Stimulated activated CD4-positive, alpha-beta T cell treated with anti-CD3 and anti-CD28 coated beads, Interleukin-12 subunit alpha, Interleukin-12 subunit beta, amount 100 ng/mL, for 4 hours (primary cell): ENCODE measurements around the gene TRPM3.

ENCODE experiments used
- DNase-seq: peaks from one replicate; pipeline ENCODE4 v3.0.0-alpha.2; 2020

TRPM3 gene

DNA sequence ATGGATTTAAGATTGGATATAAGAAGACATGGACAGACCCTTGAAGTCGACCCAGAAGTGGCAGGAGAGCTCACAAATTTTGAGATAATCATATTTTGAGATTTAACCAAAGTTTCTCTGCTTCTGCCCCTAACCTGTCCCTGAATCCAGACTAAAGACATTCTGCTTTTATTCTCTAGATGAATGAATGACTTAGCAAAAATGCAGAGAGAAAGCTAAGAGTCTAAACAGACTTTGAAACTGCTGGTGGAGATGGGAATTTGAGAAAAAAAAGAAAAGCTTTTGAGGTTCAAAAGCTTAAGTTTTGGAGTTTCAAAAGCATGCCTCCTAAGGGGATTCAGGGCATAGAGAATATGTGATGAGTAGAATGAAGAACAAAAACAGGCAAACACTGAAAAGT is 621.8 kb downstream of the TRPM3 start:
- no peak for DNase-seq

DNA sequence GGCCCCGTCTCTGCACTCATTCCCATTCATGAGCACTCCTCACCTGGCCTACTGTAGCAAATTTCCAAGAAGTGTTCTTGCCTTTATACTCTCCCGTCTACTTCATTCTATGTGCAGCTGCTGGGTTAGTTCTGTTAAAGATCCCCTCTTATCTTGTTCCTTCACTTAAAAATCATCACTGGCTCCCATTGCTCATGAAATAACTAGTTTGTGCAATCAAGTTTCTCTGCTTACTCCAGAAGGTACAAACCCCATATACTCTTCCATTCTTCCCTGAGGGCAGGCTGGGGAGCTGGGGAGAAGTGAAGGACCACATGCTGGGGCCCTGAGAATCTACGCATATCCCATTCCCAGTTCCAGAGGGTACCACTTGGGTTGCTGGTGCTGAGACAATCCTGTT is 622.6 kb downstream of the TRPM3 start:
- no peak for DNase-seq

DNA sequence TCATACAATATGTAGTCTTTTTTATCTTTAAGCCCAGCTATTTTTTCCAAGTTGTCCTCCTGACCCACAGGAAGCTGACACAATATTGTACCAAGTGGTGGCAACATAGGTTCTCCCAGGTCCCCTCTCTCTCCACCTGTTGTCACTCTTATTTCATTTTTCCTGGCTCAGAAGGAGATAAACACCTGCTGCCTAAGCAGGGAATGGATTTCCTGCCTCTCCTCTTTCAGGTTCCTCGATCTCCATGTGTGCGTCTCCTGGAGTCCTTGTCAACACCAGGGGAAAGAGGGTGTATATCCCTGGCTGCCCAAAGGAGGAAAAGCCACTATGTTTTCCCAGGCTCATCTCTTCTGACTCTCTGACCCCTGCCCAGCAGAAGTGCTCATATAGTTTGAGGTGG is 625.2 kb downstream of the TRPM3 start:
- no peak for DNase-seq

DNA sequence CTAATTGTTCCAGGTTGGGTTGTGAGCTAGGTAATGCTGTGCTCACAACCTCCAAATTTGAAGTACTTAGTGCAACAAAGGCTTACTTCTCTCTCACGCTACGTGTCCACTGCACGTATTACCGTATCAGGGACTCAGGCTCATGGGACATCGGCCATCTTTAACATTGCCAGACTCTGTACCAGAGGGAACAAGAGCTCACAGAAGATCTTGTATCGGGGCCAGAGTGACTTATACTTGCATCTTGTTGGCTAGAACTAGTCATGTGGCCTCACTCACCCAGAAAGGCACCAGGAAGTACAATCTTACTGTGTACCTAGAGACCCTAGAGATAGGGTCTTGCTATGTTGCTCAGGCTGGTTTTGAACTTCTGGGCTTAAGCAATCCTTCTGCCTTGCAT is 625.9 kb downstream of the TRPM3 start:
- DNase-seq: no peak

DNA sequence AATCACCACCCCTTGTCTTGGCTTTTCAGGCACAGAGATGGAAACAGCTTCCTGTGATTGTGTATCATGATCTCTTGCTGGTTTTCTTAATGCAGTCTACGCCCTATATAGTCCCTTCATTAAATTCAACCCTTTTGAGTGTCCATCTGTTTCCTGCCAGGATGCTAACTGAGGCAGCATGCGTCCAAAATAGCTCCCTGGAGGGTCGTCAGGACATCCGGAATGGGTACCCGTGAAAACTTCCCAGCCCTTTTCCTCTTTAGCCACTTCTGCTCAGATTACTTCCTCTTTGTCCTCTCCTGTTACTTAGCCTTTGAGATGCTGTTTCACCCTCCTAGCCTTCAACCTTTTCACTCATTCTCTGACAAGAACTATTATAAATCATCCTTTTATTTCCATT is 627.2 kb downstream of the TRPM3 start:
- no peak for DNase-seq

DNA sequence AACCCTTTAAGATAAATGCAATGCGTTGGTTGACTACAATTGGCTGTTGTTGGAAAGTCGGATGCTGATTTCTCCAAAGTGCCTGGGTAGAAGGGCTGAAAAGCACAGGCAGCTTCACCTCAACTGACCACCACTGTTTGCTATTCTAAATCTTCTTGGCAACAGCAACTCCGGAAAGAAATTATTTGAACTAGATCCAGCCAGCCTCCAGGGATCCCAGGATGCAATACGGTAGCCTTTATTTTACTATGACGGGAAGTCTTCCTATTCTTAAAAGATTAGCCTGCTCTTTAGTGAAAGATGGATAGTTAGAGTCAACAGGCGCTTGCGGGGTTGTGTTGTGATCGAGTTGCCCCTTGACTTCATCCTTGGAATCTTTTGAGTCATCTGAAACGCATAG is 628.4 kb downstream of the TRPM3 start:
- DNase-seq: no peak

GRCh38 chr9:70492319-70492777 is 629.1 kb downstream of the TRPM3 start:
- no peak for DNase-seq

DNA sequence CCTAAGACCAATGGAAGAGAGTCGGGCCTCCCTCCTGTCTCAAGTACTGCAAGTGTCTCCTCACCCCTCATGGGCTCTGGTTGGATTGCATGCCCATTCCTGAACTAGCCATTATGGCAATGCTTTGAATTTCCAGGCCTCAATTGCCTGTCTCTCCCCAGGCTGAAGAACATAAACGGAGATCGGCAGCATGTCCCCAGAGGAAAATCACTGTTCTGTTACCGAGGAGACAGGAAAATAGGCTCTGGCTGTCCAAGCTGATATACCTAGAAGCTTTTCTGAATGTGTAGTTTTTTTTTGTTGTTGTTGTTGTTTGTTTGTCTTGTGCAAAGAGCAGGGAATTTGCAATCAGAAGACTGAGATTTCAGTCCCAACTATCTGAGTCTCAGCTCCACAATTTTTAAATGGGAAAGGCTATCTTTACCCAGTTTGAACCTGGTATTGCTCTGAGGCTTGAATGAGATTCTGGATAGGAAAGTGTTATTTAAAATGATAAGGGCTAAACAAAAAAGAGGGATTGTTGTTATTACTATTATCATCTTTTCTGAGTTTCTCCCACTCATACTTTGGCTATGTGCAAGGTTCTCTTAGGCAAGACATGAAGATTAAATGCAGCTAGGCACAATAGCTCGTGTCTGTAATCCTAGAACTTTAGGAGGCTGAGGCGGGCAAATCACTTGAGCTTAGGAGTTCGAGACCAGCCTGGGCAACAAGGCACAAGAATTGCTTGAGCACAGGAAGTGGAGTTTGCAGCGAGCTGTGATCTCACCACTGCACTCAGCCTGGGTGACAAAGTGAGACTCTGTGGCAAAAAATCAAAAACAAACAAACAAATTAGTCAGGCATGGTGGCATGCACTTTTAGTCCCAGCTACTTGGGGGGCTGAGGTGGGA is 629.7 kb downstream of the TRPM3 start:
- DNase-seq: no peak

DNA sequence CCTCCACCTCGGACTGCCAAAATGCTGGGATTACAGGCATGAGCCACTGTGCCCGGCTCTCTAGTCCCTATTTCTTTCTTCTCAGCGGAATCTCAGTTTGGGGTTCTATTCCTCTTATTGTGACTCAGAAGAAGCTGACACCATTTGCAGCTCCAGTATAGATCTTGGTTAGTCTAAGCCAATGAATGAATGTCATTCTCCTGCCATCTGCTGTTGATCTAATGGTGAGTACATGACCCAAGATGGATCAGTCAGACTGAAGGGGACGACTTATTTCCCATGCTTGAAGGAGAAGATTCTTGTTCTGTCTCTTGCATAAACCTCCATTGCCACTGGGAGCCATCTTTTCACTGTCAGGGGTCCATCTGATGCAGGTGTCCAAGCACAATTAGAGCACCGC is 630.9 kb downstream of the TRPM3 start:
- DNase-seq: no peak

DNA sequence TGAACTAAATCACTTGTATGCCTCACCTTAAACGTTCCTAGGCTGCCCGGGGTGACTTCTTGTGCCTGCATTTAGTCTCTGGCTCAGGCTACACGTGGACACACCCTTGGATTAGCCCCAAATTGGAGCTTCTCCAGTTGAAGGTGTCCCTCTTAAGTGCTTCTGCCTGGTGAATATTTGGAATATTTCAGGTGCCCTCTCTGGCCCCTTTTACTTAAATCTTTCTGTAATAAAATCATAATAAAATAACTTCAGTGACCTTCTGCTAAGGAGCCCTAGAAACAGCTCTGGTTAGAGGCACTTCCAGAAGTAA is 632.7 kb downstream of the TRPM3 start:
- no peak for DNase-seq

GRCh38 chr9:70488098-70488792 is 633.2 kb downstream of the TRPM3 start:
- no peak for DNase-seq

DNA sequence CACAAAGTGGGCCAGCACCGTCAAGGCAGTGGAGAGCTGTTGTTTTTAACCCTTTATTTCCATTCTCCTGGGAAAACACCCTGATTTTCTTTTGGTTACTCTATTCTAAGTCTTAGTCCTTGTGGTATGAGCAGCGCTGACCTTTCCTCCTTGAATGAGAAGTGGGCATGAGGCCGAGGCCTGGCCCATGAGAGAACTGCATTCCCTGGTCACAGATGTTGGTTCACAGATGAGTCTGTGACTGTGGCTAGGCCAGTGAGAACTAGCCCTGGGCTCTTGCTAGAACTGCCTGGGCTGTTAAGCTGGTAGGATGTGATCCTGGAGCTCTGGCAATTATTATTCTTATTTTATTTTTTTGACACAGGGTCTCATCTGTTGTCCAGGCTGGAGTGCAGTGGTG is 635.3 kb downstream of the TRPM3 start:
- DNase-seq: no peak

- no peak for DNase-seq
These were observed 636.1 kb downstream of the TRPM3 start for GRCh38 chr9:70485273-70485858.

DNA sequence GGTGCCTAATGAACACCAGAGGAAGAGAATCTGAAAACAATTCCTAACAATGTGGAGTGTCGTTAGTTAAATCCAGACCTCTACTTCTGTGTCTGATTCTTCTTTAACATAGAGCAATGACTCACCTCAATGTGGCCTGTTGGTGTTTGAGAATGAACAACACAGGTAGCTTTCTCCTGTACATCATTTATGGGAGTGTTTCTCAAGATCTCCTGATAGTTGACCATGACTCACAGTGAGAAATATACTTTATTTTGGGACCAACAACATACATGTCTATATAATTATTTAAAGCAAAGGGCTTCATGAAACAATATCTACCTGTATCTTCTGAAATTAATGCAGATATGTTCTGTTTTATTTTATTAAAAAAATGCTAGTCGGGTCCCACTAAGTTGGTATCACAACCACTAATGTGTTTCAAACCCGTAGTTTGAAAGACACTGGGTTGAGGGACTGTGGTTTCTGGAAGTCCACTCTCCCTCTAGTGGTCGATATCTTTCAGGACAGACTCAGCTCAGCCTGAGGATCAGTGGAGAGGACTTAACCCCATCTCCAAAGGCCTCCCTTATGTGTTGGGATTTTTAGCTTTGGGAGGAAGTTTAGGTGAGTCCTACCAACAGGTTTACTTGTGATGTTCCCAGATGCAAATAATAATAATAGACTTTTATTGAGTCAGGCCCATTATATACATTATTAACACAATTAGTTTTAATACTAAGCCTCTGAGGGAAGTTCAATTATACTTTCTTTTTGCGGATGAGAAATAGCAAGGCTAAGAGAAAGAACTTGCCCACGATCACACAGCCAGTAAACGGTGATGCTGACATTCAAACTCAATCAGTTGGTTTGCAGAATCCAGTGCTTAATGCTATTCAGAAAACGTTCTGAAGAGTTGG is 636.9 kb downstream of the TRPM3 start:
- no peak for DNase-seq

DNA sequence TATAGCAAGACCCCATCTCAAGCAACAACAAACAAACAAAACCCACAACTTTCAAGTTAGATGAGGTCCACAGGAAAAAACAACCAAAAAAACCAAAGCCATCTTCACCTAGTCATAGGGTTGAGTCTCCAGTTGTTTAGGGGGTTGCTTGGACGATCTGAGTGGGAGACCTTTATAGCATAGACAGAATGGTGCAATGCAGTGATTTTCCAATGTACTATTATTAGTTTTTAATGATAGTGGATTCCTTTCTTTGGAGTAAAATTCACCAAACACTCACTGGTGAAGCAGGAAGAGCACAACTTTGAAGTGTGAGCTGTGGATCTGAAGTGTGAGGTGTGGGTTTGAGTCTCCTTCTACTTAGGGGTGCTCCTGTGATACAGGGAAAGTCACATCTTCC is 640.0 kb downstream of the TRPM3 start:
- no peak for DNase-seq

DNA sequence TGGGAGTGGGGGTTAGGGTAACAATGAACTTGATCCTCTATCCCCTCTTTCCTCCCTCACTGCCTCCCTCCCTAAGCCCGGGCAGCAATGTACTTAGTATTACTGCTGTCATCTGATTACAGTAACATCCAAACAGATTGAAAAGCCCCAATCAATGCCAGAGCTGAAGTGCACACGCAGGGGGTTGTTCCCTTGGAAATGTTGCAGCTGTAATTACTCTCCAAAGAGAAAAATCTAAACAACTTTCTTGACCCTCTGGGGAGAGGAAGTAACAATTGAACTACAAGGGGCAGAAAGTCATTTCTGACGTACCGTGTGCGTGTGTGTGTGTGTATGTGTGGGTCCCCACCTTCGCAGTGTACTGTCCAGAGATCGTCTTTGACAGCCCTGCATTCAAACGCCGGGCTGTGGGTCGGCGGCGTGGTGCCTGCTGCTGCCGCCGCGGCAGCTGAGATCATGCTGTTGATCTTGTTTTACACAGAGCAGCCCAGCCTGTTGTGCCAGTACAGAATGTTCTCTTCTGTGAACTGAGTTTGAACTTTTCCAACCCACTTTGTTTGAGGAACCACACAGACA is 640.9 kb downstream of the TRPM3 start:
- no peak for DNase-seq

GRCh38 chr9:70479880-70480291 is 641.5 kb downstream of the TRPM3 start:
- DNase-seq: no peak
